ENCODE results near the gene PARP1.
"Not testable (repeated sequence)": the region's sequence is repeated elsewhere in the genome, so short reads cannot be mapped to it uniquely, and the experiment has no call there.

PARP1 gene

DNA sequence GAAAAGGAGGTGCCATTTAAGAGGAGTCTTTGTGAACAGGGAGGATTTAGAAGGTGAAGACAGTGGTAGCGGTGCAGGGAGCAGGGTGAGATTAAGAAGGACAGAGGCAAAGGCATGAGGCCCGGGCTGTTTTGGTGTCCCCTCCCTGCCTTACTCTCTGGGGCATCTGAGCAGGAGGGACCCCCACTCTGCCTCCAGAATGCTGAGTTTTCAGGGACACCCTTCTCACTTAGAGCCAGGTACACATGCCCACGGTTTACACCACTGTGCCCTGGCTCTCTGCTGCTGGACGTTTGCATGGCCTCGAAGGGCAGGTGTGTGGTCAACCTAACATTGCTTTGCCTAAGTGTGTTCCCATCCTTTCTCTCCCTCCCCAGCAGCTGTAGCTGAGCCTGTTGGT, 20.5 kb upstream of the PARP1 start:
- no peak for DNase-seq
- H3K27me3 ChIP-seq (ENCODE audit: insufficient read depth, low read length, poor library complexity), result no peaks in the 10 kb centered on the region
- H2BK5ac ChIP-seq (ENCODE audit: low read length), result no peak overlapping the region
- no peak overlapping the region for H2BK120ac ChIP-seq (ENCODE audit: low read depth, low read length)
- WGBS (ENCODE audit: extremely low coverage, insufficient coverage, low lambda C conversion rate), result no CpG with 5 or more reads among the region's 5 CpGs
- no peak overlapping the region for H3K56ac ChIP-seq (ENCODE audit: low read length)
- H3K23ac ChIP-seq (ENCODE audit: low read length), result no peak overlapping the region
- no peak overlapping the region for H3K4ac ChIP-seq (ENCODE audit: low read depth, low read length)
- H4K5ac ChIP-seq (ENCODE audit: low read length), result no peak overlapping the region
- no peak overlapping the region for H4K8ac ChIP-seq (ENCODE audit: low read depth, low read length)
- no peak overlapping the region for H3K4me3 ChIP-seq (ENCODE audit: low read length)
- H3K79me1 ChIP-seq (ENCODE audit: low read length), result no peaks in the 10 kb centered on the region
- H3K4me1 ChIP-seq (ENCODE audit: control insufficient read depth, low read depth, low read length), result no peaks in the 10 kb centered on the region
- no peaks in the 10 kb centered on the region for H3K36me3 ChIP-seq (ENCODE audit: control insufficient read depth, insufficient read depth, low read length)
- H2BK15ac ChIP-seq (replicated peaks; ENCODE audit: low read depth), result no peak overlapping the region
- no peaks in the 10 kb centered on the region for H3K79me2 ChIP-seq (ENCODE audit: control insufficient read depth, insufficient read depth, low read length)
- H2AK5ac ChIP-seq (ENCODE audit: low read length), result no peak overlapping the region
- no peak overlapping the region for H3K27ac ChIP-seq (ENCODE audit: low read depth, low read length)
- no peak overlapping the region for H3K4me2 ChIP-seq (ENCODE audit: low read length)
- no peak overlapping the region for H3K9ac ChIP-seq (ENCODE audit: low read length)
- no peak overlapping the region for H3K18ac ChIP-seq (ENCODE audit: low read length)

DNA sequence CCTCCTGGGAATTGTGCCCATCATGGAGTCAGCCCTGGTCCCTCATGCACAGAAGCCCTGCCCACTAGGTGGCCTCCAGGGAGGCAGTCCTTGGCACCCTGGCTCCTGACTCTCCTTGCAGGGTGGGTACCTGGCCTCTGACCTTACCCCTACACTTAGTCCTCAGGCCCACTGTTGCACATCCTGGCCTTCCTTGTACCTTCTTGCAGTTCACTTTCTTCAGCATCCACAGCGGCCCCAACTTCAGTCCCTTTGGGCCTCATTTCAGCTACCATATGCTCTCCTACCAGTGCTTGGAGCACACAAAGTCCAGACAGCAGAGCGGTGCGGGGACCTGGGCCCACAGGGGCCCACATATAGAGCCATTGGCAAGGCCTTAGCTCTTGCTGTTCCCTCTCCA, 19.2 kb upstream of the PARP1 start:
- Histone ChIP-seq H3K18ac (ENCODE audit: low read length) (no peak overlapping the region), H2BK5ac (ENCODE audit: low read length) (no peak overlapping the region), H3K79me2 (ENCODE audit: control insufficient read depth, insufficient read depth, low read length) (no peaks in the 10 kb centered on the region), H3K9ac (ENCODE audit: low read length) (no peak overlapping the region), H3K4me2 (ENCODE audit: low read length) (no peak overlapping the region), H4K5ac (ENCODE audit: low read length) (no peak overlapping the region), H3K4me3 (ENCODE audit: low read length) (no peak overlapping the region), H4K8ac (ENCODE audit: low read depth, low read length) (no peak overlapping the region), H3K4ac (ENCODE audit: low read depth, low read length) (no peak overlapping the region), H3K23ac (ENCODE audit: low read length) (no peak overlapping the region), H3K27me3 (ENCODE audit: insufficient read depth, low read length, poor library complexity) (no peaks in the 10 kb centered on the region), H2BK15ac (replicated peaks; ENCODE audit: low read depth) (no peak overlapping the region), H3K36me3 (ENCODE audit: control insufficient read depth, insufficient read depth, low read length) (no peaks in the 10 kb centered on the region), H3K27ac (ENCODE audit: low read depth, low read length) (no peak overlapping the region), H2AK5ac (ENCODE audit: low read length) (no peak overlapping the region), H3K79me1 (ENCODE audit: low read length) (no peaks in the 10 kb centered on the region), H2BK120ac (ENCODE audit: low read depth, low read length) (no peak overlapping the region), H3K56ac (ENCODE audit: low read length) (no peak overlapping the region), H3K4me1 (ENCODE audit: control insufficient read depth, low read depth, low read length) (no peaks in the 10 kb centered on the region)
- no CpG with 5 or more reads among the region's 3 CpGs for WGBS (ENCODE audit: extremely low coverage, insufficient coverage, low lambda C conversion rate)
- no peak for DNase-seq

- H2BK120ac ChIP-seq (ENCODE audit: low read depth, low read length); H3K4me2 ChIP-seq (ENCODE audit: low read length); H3K4me1 ChIP-seq (ENCODE audit: control insufficient read depth, low read depth, low read length); H3K4me3 ChIP-seq (ENCODE audit: low read length); H3K27ac ChIP-seq (ENCODE audit: low read depth, low read length); DNase-seq; H3K79me2 ChIP-seq (ENCODE audit: control insufficient read depth, insufficient read depth, low read length); H4K8ac ChIP-seq (ENCODE audit: low read depth, low read length); H4K5ac ChIP-seq (ENCODE audit: low read length); H3K23ac ChIP-seq (ENCODE audit: low read length); H2BK15ac ChIP-seq (replicated peaks; ENCODE audit: low read depth); H2BK5ac ChIP-seq (ENCODE audit: low read length); H3K56ac ChIP-seq (ENCODE audit: low read length); H3K79me1 ChIP-seq (ENCODE audit: low read length); H3K18ac ChIP-seq (ENCODE audit: low read length); H3K36me3 ChIP-seq (ENCODE audit: control insufficient read depth, insufficient read depth, low read length); H3K27me3 ChIP-seq (ENCODE audit: insufficient read depth, low read length, poor library complexity); H3K4ac ChIP-seq (ENCODE audit: low read depth, low read length); H3K9ac ChIP-seq (ENCODE audit: low read length); H2AK5ac ChIP-seq (ENCODE audit: low read length): not testable (repeated sequence)
- WGBS (ENCODE audit: extremely low coverage, insufficient coverage, low lambda C conversion rate), result no CpG with 5 or more reads among the region's 23 CpGs
Measured at GRCh38 chr1:226426395-226426794, 18.5 kb upstream of the PARP1 start.

DNA sequence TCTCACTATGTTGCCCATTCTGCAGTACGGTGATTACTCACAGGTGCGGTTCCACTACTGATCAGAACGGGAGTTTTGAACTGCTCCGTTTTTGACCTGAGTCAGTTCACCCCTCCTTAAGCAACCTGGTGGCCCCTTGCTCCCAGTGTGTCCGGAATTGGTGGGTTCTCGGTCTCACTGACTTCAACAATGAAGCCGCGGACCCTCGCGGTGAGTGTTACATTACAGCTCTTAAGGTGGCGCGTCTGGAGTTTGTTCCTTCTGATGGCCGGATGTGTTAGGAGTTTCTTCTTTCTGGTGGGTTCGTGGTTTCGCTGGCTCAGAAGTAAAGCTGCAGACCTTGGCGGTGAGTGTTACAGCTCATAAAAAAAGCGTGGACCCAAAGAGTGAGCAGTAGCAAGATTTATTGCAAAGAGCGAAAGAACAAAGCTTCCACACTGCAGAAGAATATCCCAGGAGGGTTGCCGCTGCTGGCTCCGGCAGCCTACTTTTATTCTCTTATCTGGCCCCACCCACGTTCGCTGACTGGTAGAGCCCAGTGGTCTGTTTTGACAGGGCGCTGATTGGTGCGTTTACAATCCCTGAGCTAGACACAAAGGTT, 17.6 kb upstream of the PARP1 start:
- Histone ChIP-seq H3K23ac (ENCODE audit: low read length) (no peak overlapping the region), H3K27me3 (ENCODE audit: insufficient read depth, low read length, poor library complexity) (no peaks in the 10 kb centered on the region), H2BK15ac (replicated peaks; ENCODE audit: low read depth) (no peak overlapping the region), H3K4me3 (ENCODE audit: low read length) (no peak overlapping the region), H3K4me2 (ENCODE audit: low read length) (no peak overlapping the region), H3K4ac (ENCODE audit: low read depth, low read length) (no peak overlapping the region), H3K79me1 (ENCODE audit: low read length) (no peaks in the 10 kb centered on the region), H2BK5ac (ENCODE audit: low read length) (no peak overlapping the region), H3K56ac (ENCODE audit: low read length) (no peak overlapping the region), H3K36me3 (ENCODE audit: control insufficient read depth, insufficient read depth, low read length) (no peaks in the 10 kb centered on the region), H4K5ac (ENCODE audit: low read length) (no peak overlapping the region), H4K8ac (ENCODE audit: low read depth, low read length) (no peak overlapping the region), H3K79me2 (ENCODE audit: control insufficient read depth, insufficient read depth, low read length) (no peaks in the 10 kb centered on the region), H3K27ac (ENCODE audit: low read depth, low read length) (no peak overlapping the region), H3K9ac (ENCODE audit: low read length) (no peak overlapping the region), H2BK120ac (ENCODE audit: low read depth, low read length) (no peak overlapping the region), H2AK5ac (ENCODE audit: low read length) (no peak overlapping the region), H3K18ac (ENCODE audit: low read length) (no peak overlapping the region), H3K4me1 (ENCODE audit: control insufficient read depth, low read depth, low read length) (no peaks in the 10 kb centered on the region)
- DNase-seq, result no peak
- no CpG with 5 or more reads among the region's 24 CpGs for WGBS (ENCODE audit: extremely low coverage, insufficient coverage, low lambda C conversion rate)

DNA sequence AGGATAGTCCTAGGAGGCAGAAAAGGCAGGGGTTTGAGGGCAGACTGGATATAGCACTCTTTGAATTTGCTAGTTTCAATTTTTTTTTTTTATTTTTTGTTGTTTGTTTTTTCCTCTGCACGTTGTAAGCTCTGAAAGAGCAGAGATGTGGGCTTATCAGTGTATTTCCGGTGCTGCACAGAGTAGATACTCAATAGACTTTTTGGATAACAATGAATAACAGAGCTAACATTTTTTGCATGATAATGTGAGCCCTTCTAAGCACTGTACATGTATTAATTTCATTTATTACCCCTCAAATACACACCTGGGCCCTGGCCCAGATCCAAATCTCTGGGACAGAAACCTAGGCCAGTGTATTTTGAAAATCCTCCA, 17.1 kb upstream of the PARP1 start:
- no peaks in the 10 kb centered on the region for H3K79me2 ChIP-seq (ENCODE audit: control insufficient read depth, insufficient read depth, low read length)
- no peak overlapping the region for H2BK15ac ChIP-seq (replicated peaks; ENCODE audit: low read depth)
- H3K36me3 ChIP-seq (ENCODE audit: control insufficient read depth, insufficient read depth, low read length), result no peaks in the 10 kb centered on the region
- no peak overlapping the region for H2BK120ac ChIP-seq (ENCODE audit: low read depth, low read length)
- no peak overlapping the region for H4K5ac ChIP-seq (ENCODE audit: low read length)
- H3K9ac ChIP-seq (ENCODE audit: low read length), result no peak overlapping the region
- H3K27ac ChIP-seq (ENCODE audit: low read depth, low read length), result no peak overlapping the region
- no peak overlapping the region for H3K23ac ChIP-seq (ENCODE audit: low read length)
- no peak overlapping the region for H3K4ac ChIP-seq (ENCODE audit: low read depth, low read length)
- no peaks in the 10 kb centered on the region for H3K27me3 ChIP-seq (ENCODE audit: insufficient read depth, low read length, poor library complexity)
- no peak overlapping the region for H3K56ac ChIP-seq (ENCODE audit: low read length)
- H3K4me3 ChIP-seq (ENCODE audit: low read length), result no peak overlapping the region
- H2BK5ac ChIP-seq (ENCODE audit: low read length), result no peak overlapping the region
- H3K79me1 ChIP-seq (ENCODE audit: low read length), result no peaks in the 10 kb centered on the region
- no peaks in the 10 kb centered on the region for H3K4me1 ChIP-seq (ENCODE audit: control insufficient read depth, low read depth, low read length)
- no peak overlapping the region for H4K8ac ChIP-seq (ENCODE audit: low read depth, low read length)
- no peak overlapping the region for H3K18ac ChIP-seq (ENCODE audit: low read length)
- no peak for DNase-seq
- no peak overlapping the region for H2AK5ac ChIP-seq (ENCODE audit: low read length)
- H3K4me2 ChIP-seq (ENCODE audit: low read length), result no peak overlapping the region
- WGBS (ENCODE audit: extremely low coverage, insufficient coverage, low lambda C conversion rate), result no CpG with 5 or more reads among the region's 2 CpGs

DNA sequence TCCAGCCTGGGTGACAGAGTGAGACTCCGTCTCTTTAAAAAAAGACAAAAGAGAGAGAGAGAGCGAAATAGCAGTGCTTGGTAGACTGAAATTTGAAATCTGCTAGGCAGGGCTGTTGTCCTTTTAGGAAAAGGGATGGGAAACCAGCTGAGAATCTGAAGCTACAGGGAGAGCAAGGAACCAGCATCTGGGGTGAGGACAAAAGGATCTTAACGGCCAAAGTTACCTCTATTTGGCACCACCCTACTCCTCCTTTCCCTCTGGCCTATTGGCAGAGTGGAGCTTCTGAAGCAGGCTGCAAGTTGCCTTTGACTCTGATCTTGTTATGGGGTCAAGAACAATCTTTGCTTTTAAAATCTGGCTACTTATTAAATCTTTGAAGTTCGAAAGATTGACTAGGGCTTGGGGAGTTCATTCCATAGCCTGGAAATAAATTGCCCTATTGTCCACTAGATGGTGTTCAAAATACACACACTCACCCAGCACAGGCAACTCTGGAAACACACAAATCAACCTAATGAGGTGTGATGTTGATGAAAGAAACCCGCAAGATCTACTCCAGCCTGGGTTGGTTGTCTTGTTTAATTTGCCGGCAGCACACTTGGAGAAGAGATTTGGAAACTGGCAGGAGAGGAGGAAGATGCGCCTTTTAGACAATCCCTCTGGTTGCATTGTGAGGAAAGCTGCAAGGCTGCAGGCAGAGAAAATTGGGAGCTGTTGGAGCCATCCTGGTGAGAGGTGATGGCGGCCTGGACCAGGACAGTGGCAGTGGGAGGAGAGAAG, 16.5 kb upstream of the PARP1 start:
- no peaks in the 10 kb centered on the region for H3K79me2 ChIP-seq (ENCODE audit: control insufficient read depth, insufficient read depth, low read length)

More for the DNA sequence above, 16.5 kb upstream of the PARP1 start:
- Histone ChIP-seq H4K5ac (ENCODE audit: low read length) (no peak overlapping the region), H3K79me1 (ENCODE audit: low read length) (no peaks in the 10 kb centered on the region), H3K4me1 (ENCODE audit: control insufficient read depth, low read depth, low read length) (no peaks in the 10 kb centered on the region), H3K4me2 (ENCODE audit: low read length) (no peak overlapping the region), H2AK5ac (ENCODE audit: low read length) (no peak overlapping the region), H2BK15ac (replicated peaks; ENCODE audit: low read depth) (no peak overlapping the region), H3K56ac (ENCODE audit: low read length) (no peak overlapping the region), H4K8ac (ENCODE audit: low read depth, low read length) (no peak overlapping the region), H3K36me3 (ENCODE audit: control insufficient read depth, insufficient read depth, low read length) (no peaks in the 10 kb centered on the region), H3K18ac (ENCODE audit: low read length) (no peak overlapping the region), H3K4me3 (ENCODE audit: low read length) (no peak overlapping the region), H3K4ac (ENCODE audit: low read depth, low read length) (no peak overlapping the region), H3K27me3 (ENCODE audit: insufficient read depth, low read length, poor library complexity) (no peaks in the 10 kb centered on the region), H3K27ac (ENCODE audit: low read depth, low read length) (no peak overlapping the region), H2BK5ac (ENCODE audit: low read length) (no peak overlapping the region), H3K9ac (ENCODE audit: low read length) (no peak overlapping the region), H3K23ac (ENCODE audit: low read length) (no peak overlapping the region), H2BK120ac (ENCODE audit: low read depth, low read length) (no peak overlapping the region)
- DNase-seq, result peak; percentile 80
- WGBS (ENCODE audit: extremely low coverage, insufficient coverage, low lambda C conversion rate), result no CpG with 5 or more reads among the region's 8 CpGs

All from mesendoderm (in vitro differentiated cells).